ENCODE data around the gene SEZ6L2.

SEZ6L2 gene

GRCh38 chr16:29848420-29849297, 50.7 kb downstream of the SEZ6L2 start:
- CTCF ChIA-PET, result interaction anchor here (0.5 to 3.6 kb wide), 47 partner anchors 9 to 1184 kb away, joined by 3 to 53 read pairs (median 4); partner anchors contain the start of genes C16orf92, CDIPT, KCTD13 and KIF22

GRCh38 chr16:29845656-29846055, 53.7 kb downstream of the SEZ6L2 start:
- ChIA-PET CTCF (no interaction called here), POLR2A (interaction anchor here (1.3 to 4.9 kb wide), 3 partner anchors 19 to 38 kb away, joined by 3 to 32 read pairs (median 5); partner anchors contain the start of gene PAGR1)
- no peak for DNase-seq (ENCODE audit: extremely low spot score)
- TF ChIP-seq ELF4 (IDR thresholded peaks at IDR 0.05) (no peak), SUZ12 (IDR thresholded peaks at IDR 0.05) (no peak), HDGF (IDR thresholded peaks at IDR 0.05; ENCODE audit: borderline replicate concordance) (no peak), FOXK2 (IDR thresholded peaks at IDR 0.05) (no peak), LEF1 (IDR thresholded peaks at IDR 0.05; ENCODE audit: borderline replicate concordance) (no peak), ZNF384 (IDR thresholded peaks at IDR 0.05) (no peak), TARDBP (IDR thresholded peaks at IDR 0.05) (no peak), L3MBTL2 (conservative IDR thresholded peaks at IDR 0.05) (no peak), ARNT (IDR thresholded peaks at IDR 0.05) (no peak), PKNOX1 (IDR thresholded peaks at IDR 0.05) (no peak), CTBP1 (IDR thresholded peaks at IDR 0.05; ENCODE audit: borderline replicate concordance) (no peak), NFRKB (IDR thresholded peaks at IDR 0.05) (no peak), FOXM1 (IDR thresholded peaks at IDR 0.05; ENCODE audit: borderline replicate concordance) (no peak), FOXA1 (IDR thresholded peaks at IDR 0.05) (no peak), SP1 (IDR thresholded peaks at IDR 0.05) (no peak), BHLHE40 (IDR thresholded peaks at IDR 0.05; ENCODE audit: borderline replicate concordance) (no peak)

More at GRCh38 chr16:29848420-29849297, 50.7 kb downstream of the SEZ6L2 start:
- no peak for TF ChIP-seq NFRKB (IDR thresholded peaks at IDR 0.05)
- TF ChIP-seq ZNF384 (IDR thresholded peaks at IDR 0.05), result 0 out of 2 replicates have a peak, but pooled peaks have one; percentile 28
- peak; percentile 93 for DNase-seq (ENCODE audit: extremely low spot score)
- POLR2A ChIA-PET, result interaction anchor here (0.7 to 4.9 kb wide), 11 partner anchors 9 to 148 kb away, joined by 3 to 32 read pairs (median 5); partner anchors contain the start of genes CDIPT, KCTD13, KIF22 and MAZ

- ChIA-PET CTCF (no interaction called here), POLR2A (interaction anchor here (1.3 to 4.9 kb wide), 3 partner anchors 18 to 37 kb away, joined by 3 to 32 read pairs (median 5); partner anchors contain the start of gene PAGR1)
- DNase-seq (ENCODE audit: extremely low spot score), result no peak
- no peak for TF ChIP-seq TARDBP (IDR thresholded peaks at IDR 0.05)
- no peak for TF ChIP-seq SP1 (IDR thresholded peaks at IDR 0.05)
- TF ChIP-seq ELF4 (IDR thresholded peaks at IDR 0.05), result no peak
- TF ChIP-seq NFRKB (IDR thresholded peaks at IDR 0.05), result no peak
- TF ChIP-seq CTBP1 (IDR thresholded peaks at IDR 0.05; ENCODE audit: borderline replicate concordance), result no peak
- no peak for TF ChIP-seq PKNOX1 (IDR thresholded peaks at IDR 0.05)
- TF ChIP-seq ARNT (IDR thresholded peaks at IDR 0.05), result no peak
- TF ChIP-seq FOXK2 (IDR thresholded peaks at IDR 0.05), result no peak
- TF ChIP-seq FOXM1 (IDR thresholded peaks at IDR 0.05; ENCODE audit: borderline replicate concordance), result no peak
- TF ChIP-seq HDGF (IDR thresholded peaks at IDR 0.05; ENCODE audit: borderline replicate concordance), result no peak
- no peak for TF ChIP-seq SUZ12 (IDR thresholded peaks at IDR 0.05)
- no peak for TF ChIP-seq ZNF384 (IDR thresholded peaks at IDR 0.05)
- no peak for TF ChIP-seq FOXA1 (IDR thresholded peaks at IDR 0.05)
- no peak for TF ChIP-seq L3MBTL2 (conservative IDR thresholded peaks at IDR 0.05)
- TF ChIP-seq BHLHE40 (IDR thresholded peaks at IDR 0.05; ENCODE audit: borderline replicate concordance), result no peak
These were observed 54.6 kb downstream of the SEZ6L2 start for GRCh38 chr16:29844575-29845331.

- POLR2A ChIA-PET, result interaction anchor here (1.9 kb wide), 1 partner anchor 27 kb away, joined by 9 read pairs; the partner anchor contains the start of gene PAGR1
- no peak for DNase-seq (ENCODE audit: extremely low spot score)
- TF ChIP-seq SUZ12 (IDR thresholded peaks at IDR 0.05) (no peak), FOXA1 (IDR thresholded peaks at IDR 0.05) (no peak), BHLHE40 (IDR thresholded peaks at IDR 0.05; ENCODE audit: borderline replicate concordance) (no peak), FOXM1 (IDR thresholded peaks at IDR 0.05; ENCODE audit: borderline replicate concordance) (no peak), PKNOX1 (IDR thresholded peaks at IDR 0.05) (no peak), L3MBTL2 (conservative IDR thresholded peaks at IDR 0.05) (no peak), CTBP1 (IDR thresholded peaks at IDR 0.05; ENCODE audit: borderline replicate concordance) (no peak)
- CTCF ChIA-PET, result no interaction called here
These were observed 55.4 kb downstream of the SEZ6L2 start for GRCh38 chr16:29843931-29844330.

- TF ChIP-seq FOXM1 (IDR thresholded peaks at IDR 0.05; ENCODE audit: borderline replicate concordance), result no peak
- no peak for TF ChIP-seq TARDBP (IDR thresholded peaks at IDR 0.05)
- TF ChIP-seq L3MBTL2 (conservative IDR thresholded peaks at IDR 0.05), result no peak
- no peak for TF ChIP-seq NFRKB (IDR thresholded peaks at IDR 0.05)
- POLR2A ChIA-PET, result interaction anchor here (1.2 to 1.9 kb wide), 3 partner anchors 26 to 119 kb away, joined by 3 to 9 read pairs (median 6); partner anchors contain the start of genes PAGR1 and TMEM219
- DNase-seq (ENCODE audit: extremely low spot score), result no peak
- CTCF ChIA-PET, result interaction anchor here (1.0 kb wide), 1 partner anchor 27 kb away, joined by 3 read pairs; the partner anchor contains the start of gene PAGR1
These were observed 56.5 kb downstream of the SEZ6L2 start for GRCh38 chr16:29842732-29843346.
